Measurements from ENCODE around the gene MROH2B. TPM values are rescaled to one million over a fixed set of nuclear protein-coding genes. Genes with fewer than 3 reads are reported as not detected.

Gene MROH2B
- total and polyA plus RNA-seq, 2 of the 13 experiments (the other 11 are each of a cell fraction or from before 2014, with no cell fraction given), result not detected

GRCh38 chr5:40985501-40985900 lies 85.6 kb downstream of the MROH2B start:
- ChIA-PET CTCF (ENCODE audit: low intra/inter-chr PET ratio, low total read pairs) (no interaction called here), POLR2A (no interaction called here)
- Histone ChIP-seq H3K9ac (ENCODE audit: insufficient read depth, low read depth, low read length) (no peak overlapping the region), H3K4me1 (ENCODE audit: insufficient read depth, low read length) (peaks cover 20% of the 10 kb centered on the region), H3K9me3 (ENCODE audit: low read length) (no peaks in the 10 kb centered on the region), H3K36me3 (replicated peaks in 1 of 2; ENCODE audit: control insufficient read depth in 1 of 2, insufficient read depth in 2 of 2, low read length in 2 of 2) (no peaks in the 10 kb centered on the region), H3K4me3 (replicated peaks in 1 of 3; ENCODE audit: insufficient read depth in 1 of 3, low read depth in 2 of 3, low read length in 3 of 3) (no peak overlapping the region), H3K27me3 (ENCODE audit: control insufficient read depth in 1 of 2, insufficient read depth in 2 of 2, low read length in 2 of 2) (no peaks in the 10 kb centered on the region; a peak in 1 of 5 replicates), H3K4me2 (ENCODE audit: low read depth, low read length) (no peak overlapping the region), H2AFZ (ENCODE audit: low read length) (no peak overlapping the region), H3K27ac (ENCODE audit: extremely low read length, insufficient read depth, low read length) (no peak overlapping the region), H4K20me1 (ENCODE audit: insufficient read depth, low read length) (no peaks in the 10 kb centered on the region), H3K79me2 (ENCODE audit: insufficient read depth, low read length) (no peaks in the 10 kb centered on the region)
- 74% methylated on average over 4 of the region's 4 CpGs for WGBS (ENCODE audit: low lambda C conversion rate)
- BruUV-seq (replicated peaks), result no TSS peak
- no peak for FAIRE-seq
- in situ Hi-C loops (cut with HindIII; ENCODE audit: extremely low pct_ligation_motif_present, low pct_unique_long_range_greater_than_20kb), result no loop called here
- ATAC-seq, result no peak
- DNase-seq (ENCODE audit: low spot score), result no peak
- TF ChIP-seq ZKSCAN1 (IDR thresholded peaks at IDR 0.05; ENCODE audit: low read length) (no peak), SATB2 (CRISPR knock-in tag; IDR thresholded peaks at IDR 0.05) (no peak), ZBTB8A (CRISPR knock-in tag; IDR thresholded peaks at IDR 0.05; ENCODE audit: borderline replicate concordance, low read depth) (no peak), KDM5A (IDR thresholded peaks at IDR 0.05; ENCODE audit: borderline replicate concordance, low read length) (no peak), ZNF83 (CRISPR knock-in tag; IDR thresholded peaks at IDR 0.05; ENCODE audit: borderline replicate concordance) (no peak)
- intact Hi-C loops (cut with micrococcal nuclease; ENCODE audit: unreplicated experiment), result no loop called here

GRCh38 chr5:40984884-40985283 lies 86.3 kb downstream of the MROH2B start:
- ChIA-PET CTCF (ENCODE audit: low intra/inter-chr PET ratio, low total read pairs) (no interaction called here), POLR2A (no interaction called here)
- DNase-seq (ENCODE audit: low spot score) (no peak), ATAC-seq (no peak), FAIRE-seq (no peak)
- H2AFZ ChIP-seq (ENCODE audit: low read length), result no peak overlapping the region
- no peaks in the 10 kb centered on the region for H3K9me3 ChIP-seq (ENCODE audit: low read length)
- WGBS (ENCODE audit: low lambda C conversion rate), result 86% methylated on average over 3 of the region's 3 CpGs
- H3K9ac ChIP-seq (ENCODE audit: insufficient read depth, low read depth, low read length), result no peak overlapping the region
- in situ Hi-C loops (cut with HindIII; ENCODE audit: extremely low pct_ligation_motif_present, low pct_unique_long_range_greater_than_20kb) (no loop called here), intact Hi-C loops (cut with micrococcal nuclease; ENCODE audit: unreplicated experiment) (no loop called here)
- no peaks in the 10 kb centered on the region for H3K79me2 ChIP-seq (ENCODE audit: insufficient read depth, low read length)
- H4K20me1 ChIP-seq (ENCODE audit: insufficient read depth, low read length), result no peaks in the 10 kb centered on the region
- H3K4me2 ChIP-seq (ENCODE audit: low read depth, low read length), result no peak overlapping the region
- H3K27me3 ChIP-seq (ENCODE audit: control insufficient read depth in 1 of 2, insufficient read depth in 2 of 2, low read length in 2 of 2), result no peaks in the 10 kb centered on the region; a peak in 1 of 5 replicates
- no peak overlapping the region for H3K4me3 ChIP-seq (replicated peaks in 1 of 3; ENCODE audit: insufficient read depth in 1 of 3, low read depth in 2 of 3, low read length in 3 of 3)
- no TSS peak for BruUV-seq (replicated peaks)
- H3K4me1 ChIP-seq (ENCODE audit: insufficient read depth, low read length), result peaks cover 14% of the 10 kb centered on the region
- no peaks in the 10 kb centered on the region for H3K36me3 ChIP-seq (replicated peaks in 1 of 2; ENCODE audit: control insufficient read depth in 1 of 2, insufficient read depth in 2 of 2, low read length in 2 of 2)
- H3K27ac ChIP-seq (ENCODE audit: extremely low read length, insufficient read depth, low read length), result no peak overlapping the region
- TF ChIP-seq ZNF441 (CRISPR knock-in tag; IDR thresholded peaks at IDR 0.05; ENCODE audit: borderline replicate concordance) (no peak), KLF6 (CRISPR knock-in tag; IDR thresholded peaks at IDR 0.05) (no peak), ZNF12 (CRISPR knock-in tag; IDR thresholded peaks at IDR 0.05) (no peak), REPIN1 (CRISPR knock-in tag; IDR thresholded peaks at IDR 0.05; ENCODE audit: borderline replicate concordance, low read depth) (no peak), BRCA1 (CRISPR knock-in tag; IDR thresholded peaks at IDR 0.05) (no peak), DNMT3B (CRISPR knock-in tag; conservative IDR thresholded peaks at IDR 0.05) (no peak), MYNN (CRISPR knock-in tag; IDR thresholded peaks at IDR 0.05; ENCODE audit: low read depth) (no peak), PRDM4 (CRISPR knock-in tag; IDR thresholded peaks at IDR 0.05; ENCODE audit: borderline replicate concordance) (no peak), PREB (CRISPR knock-in tag; IDR thresholded peaks at IDR 0.05) (no peak), ZNF382 (CRISPR knock-in tag; IDR thresholded peaks at IDR 0.05; ENCODE audit: borderline replicate concordance) (no peak), SYNCRIP (IDR thresholded peaks at IDR 0.05; ENCODE audit: insufficient read depth, low read depth, low read length) (no peak), ZNF780A (CRISPR knock-in tag; IDR thresholded peaks at IDR 0.05) (no peak), KLF11 (CRISPR knock-in tag; IDR thresholded peaks at IDR 0.05) (no peak), ZNF263 (CRISPR knock-in tag; IDR thresholded peaks at IDR 0.05) (no peak)

Measured in HepG2 (cell line).